ENCODE measurements around the gene SP6. TPM values are rescaled to one million over a fixed set of nuclear protein-coding genes. Genes with fewer than 3 reads are reported as not detected.

The SP6 gene
- 2.2 to 3.4 TPM (median 2.8 TPM) in 5 replicates for total RNA-seq (2022; extraction: Qiagen RNA extraction)

GRCh38 chr17:47850692-47851573 is at the start of gene SP6:
Gene SP6, minus strand, starts transcription at chr17:47851163. Its CDS starts 2,734 bp downstream, at chr17:47848429.

GRCh38 chr17:47895856-47896671 is 45.1 kb upstream of the SP6 start, which contains the start of gene SP2:
Gene SP2, plus strand, starts transcription at chr17:47896236. Its CDS starts 51 bp downstream, at chr17:47896287.

GRCh38 chr17:47840742-47841487 is 10.0 kb downstream of the SP6 start, which contains the start of gene SCRN2:
Gene SCRN2, minus strand, starts transcription at chr17:47841273. Its CDS starts 430 bp downstream, at chr17:47840843.

GRCh38 chr17:47831003-47831933 is 19.7 kb downstream of the SP6 start, which contains the start of the genes LRRC46 and MRPL10:
Gene LRRC46, plus strand, starts transcription at chr17:47831670. Its CDS starts 320 bp downstream, at chr17:47831990.
Gene MRPL10, minus strand, starts transcription at chr17:47831541. Its CDS starts 30 bp downstream, at chr17:47831511.

GRCh38 chr17:47821424-47822391 is 29.3 kb downstream of the SP6 start, which contains the start of gene OSBPL7:
Gene OSBPL7, minus strand, starts transcription at chr17:47821794. Its CDS starts 1,516 bp downstream, at chr17:47820278.

Other genes starting within 250 kb of the SP6 start
- gene KPNB1, start 201.2 kb downstream of the SP6 start, total RNA-seq (2022; extraction: Qiagen RNA extraction): 266 to 415 TPM (median 309 TPM) in 5 replicates
- gene TBKBP1, start 157.0 kb downstream of the SP6 start, total RNA-seq (2022; extraction: Qiagen RNA extraction): 4.4 to 7.2 TPM (median 6.5 TPM) in 5 replicates
- 0.04 to 0.15 TPM (median 0.09 TPM) in 5 replicates for gene TBX21, start 117.9 kb downstream of the SP6 start, total RNA-seq (2022; extraction: Qiagen RNA extraction)
- 7.8 to 12.0 TPM (median 11.4 TPM) in 5 replicates for gene OSBPL7, start 29.4 kb downstream of the SP6 start, total RNA-seq (2022; extraction: Qiagen RNA extraction)
- gene MRPL10, start 19.6 kb downstream of the SP6 start, total RNA-seq (2022; extraction: Qiagen RNA extraction): 91.8 to 103 TPM (median 93.0 TPM) in 5 replicates
- gene LRRC46, start 19.5 kb downstream of the SP6 start, total RNA-seq (2022; extraction: Qiagen RNA extraction): 2.7 to 4.0 TPM (median 3.5 TPM) in 5 replicates
- 28.6 to 41.2 TPM (median 40.4 TPM) in 5 replicates for gene SCRN2, start 9.9 kb downstream of the SP6 start, total RNA-seq (2022; extraction: Qiagen RNA extraction)
- 14.9 to 20.1 TPM (median 17.4 TPM) in 5 replicates for gene SP2, start 45.1 kb upstream of the SP6 start, total RNA-seq (2022; extraction: Qiagen RNA extraction)
- 20.0 to 24.1 TPM (median 20.7 TPM) in 5 replicates for gene PNPO, start 90.4 kb upstream of the SP6 start, total RNA-seq (2022; extraction: Qiagen RNA extraction)
- gene PRR15L, start 106.7 kb upstream of the SP6 start, total RNA-seq (2022; extraction: Qiagen RNA extraction): 0.39 to 0.75 TPM (median 0.54 TPM) in 5 replicates
- gene CDK5RAP3, start 120.0 kb upstream of the SP6 start, total RNA-seq (2022; extraction: Qiagen RNA extraction): 101 to 121 TPM (median 105 TPM) in 5 replicates
- 11.2 to 19.9 TPM (median 16.7 TPM) in 5 replicates for gene COPZ2, start 186.6 kb upstream of the SP6 start, total RNA-seq (2022; extraction: Qiagen RNA extraction)
- 98.3 to 121 TPM (median 115 TPM) in 5 replicates for gene NFE2L1, start 197.2 kb upstream of the SP6 start, total RNA-seq (2022; extraction: Qiagen RNA extraction)

Data from A549 treated with CORT108297 at 1 μM for 4 hours (cell line).